Osteocyte (in vitro differentiated cells): ENCODE data around the gene PRX. TPM values are rescaled to one million over a fixed set of nuclear protein-coding genes. Genes with fewer than 3 reads are reported as not detected.
"Not testable (repeated sequence)": the region's sequence is repeated elsewhere in the genome, so short reads cannot be mapped to it uniquely, and the experiment has no call there.

Experiments used
- DNase-seq: peaks from one replicate; pipeline ENCODE4 v3.0.0; 2021; ENCODE audit warnings: mixed read lengths; ENCODE audit not compliant: unreplicated experiment; ENCODE audit errors: extremely low spot score
- H3K27ac Mint-ChIP-seq: one replicate; pipeline ENCODE4 v1.8.0; 2021; ENCODE audit warnings: mild to moderate bottlenecking, mixed read lengths; ENCODE audit not compliant: unreplicated experiment
- H3K27me3 Mint-ChIP-seq: one replicate; pipeline ENCODE4 v1.8.0; 2021; ENCODE audit warnings: mixed read lengths; ENCODE audit not compliant: unreplicated experiment
- H3K36me3 Mint-ChIP-seq: one replicate; pipeline ENCODE4 v1.8.0; 2021; ENCODE audit warnings: mixed read lengths; ENCODE audit not compliant: unreplicated experiment
- H3K4me1 Mint-ChIP-seq: one replicate; pipeline ENCODE4 v1.8.0; 2021; ENCODE audit warnings: mixed read lengths; ENCODE audit not compliant: unreplicated experiment
- H3K4me3 Mint-ChIP-seq: one replicate; pipeline ENCODE4 v1.8.0; 2021; ENCODE audit warnings: mild to moderate bottlenecking, moderate library complexity, mixed read lengths; ENCODE audit not compliant: unreplicated experiment
- H3K9me3 Mint-ChIP-seq: one replicate; pipeline ENCODE4 v1.8.0; 2021; ENCODE audit warnings: mixed read lengths; ENCODE audit not compliant: unreplicated experiment
- total RNA-seq: library from RNA; stranded (reverse); gene quantifications from 2 replicates; pipeline ENCODE4 v1.2.1, GENCODE V29; 2021
- TF ChIP-seq, protein P1 (sequence below): fragments of 200-600 bp; sonication (generic); IDR thresholded peaks from 2 replicates; pipeline ENCODE4 v1.5.0; 2021; ENCODE audit warnings: antibody characterized with exemption, mild to moderate bottlenecking, moderate library complexity

Gene PRX
- total RNA-seq, 1 donor from 2014 or later: 5.0 TPM

DNA sequence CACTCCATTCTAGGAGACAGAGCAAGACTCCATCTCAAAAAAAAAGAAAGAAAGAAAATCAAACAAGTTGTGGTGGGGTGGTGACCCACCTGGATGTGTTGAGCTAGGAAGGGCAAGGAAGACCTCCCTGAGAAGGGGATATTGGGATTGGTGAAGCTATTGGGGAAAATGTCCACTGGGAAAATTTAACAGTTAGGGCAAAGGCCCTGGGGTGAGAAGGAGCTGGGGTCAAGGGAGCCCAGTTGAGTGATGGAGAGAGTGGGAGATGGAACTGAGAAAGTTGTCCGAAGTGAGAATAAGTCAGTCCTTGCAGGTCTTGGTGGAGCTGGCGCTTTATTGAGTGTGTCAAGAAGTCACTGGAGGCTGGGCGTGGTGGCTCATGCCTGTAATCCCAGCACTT lies 25.1 kb upstream of the PRX start:
- Mint-ChIP-seq H3K27me3 (no peaks in the 10 kb centered on the region), H3K36me3 (peaks cover 10% of the 10 kb centered on the region), H3K9me3 (no peaks in the 10 kb centered on the region), H3K4me1 (peaks cover 22% of the 10 kb centered on the region), H3K4me3 (no peak overlapping the region), H3K27ac (no peak overlapping the region)
- TF ChIP-seq, protein P1, sequence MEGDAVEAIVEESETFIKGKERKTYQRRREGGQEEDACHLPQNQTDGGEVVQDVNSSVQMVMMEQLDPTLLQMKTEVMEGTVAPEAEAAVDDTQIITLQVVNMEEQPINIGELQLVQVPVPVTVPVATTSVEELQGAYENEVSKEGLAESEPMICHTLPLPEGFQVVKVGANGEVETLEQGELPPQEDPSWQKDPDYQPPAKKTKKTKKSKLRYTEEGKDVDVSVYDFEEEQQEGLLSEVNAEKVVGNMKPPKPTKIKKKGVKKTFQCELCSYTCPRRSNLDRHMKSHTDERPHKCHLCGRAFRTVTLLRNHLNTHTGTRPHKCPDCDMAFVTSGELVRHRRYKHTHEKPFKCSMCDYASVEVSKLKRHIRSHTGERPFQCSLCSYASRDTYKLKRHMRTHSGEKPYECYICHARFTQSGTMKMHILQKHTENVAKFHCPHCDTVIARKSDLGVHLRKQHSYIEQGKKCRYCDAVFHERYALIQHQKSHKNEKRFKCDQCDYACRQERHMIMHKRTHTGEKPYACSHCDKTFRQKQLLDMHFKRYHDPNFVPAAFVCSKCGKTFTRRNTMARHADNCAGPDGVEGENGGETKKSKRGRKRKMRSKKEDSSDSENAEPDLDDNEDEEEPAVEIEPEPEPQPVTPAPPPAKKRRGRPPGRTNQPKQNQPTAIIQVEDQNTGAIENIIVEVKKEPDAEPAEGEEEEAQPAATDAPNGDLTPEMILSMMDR: no peak
- no peak for DNase-seq

DNA sequence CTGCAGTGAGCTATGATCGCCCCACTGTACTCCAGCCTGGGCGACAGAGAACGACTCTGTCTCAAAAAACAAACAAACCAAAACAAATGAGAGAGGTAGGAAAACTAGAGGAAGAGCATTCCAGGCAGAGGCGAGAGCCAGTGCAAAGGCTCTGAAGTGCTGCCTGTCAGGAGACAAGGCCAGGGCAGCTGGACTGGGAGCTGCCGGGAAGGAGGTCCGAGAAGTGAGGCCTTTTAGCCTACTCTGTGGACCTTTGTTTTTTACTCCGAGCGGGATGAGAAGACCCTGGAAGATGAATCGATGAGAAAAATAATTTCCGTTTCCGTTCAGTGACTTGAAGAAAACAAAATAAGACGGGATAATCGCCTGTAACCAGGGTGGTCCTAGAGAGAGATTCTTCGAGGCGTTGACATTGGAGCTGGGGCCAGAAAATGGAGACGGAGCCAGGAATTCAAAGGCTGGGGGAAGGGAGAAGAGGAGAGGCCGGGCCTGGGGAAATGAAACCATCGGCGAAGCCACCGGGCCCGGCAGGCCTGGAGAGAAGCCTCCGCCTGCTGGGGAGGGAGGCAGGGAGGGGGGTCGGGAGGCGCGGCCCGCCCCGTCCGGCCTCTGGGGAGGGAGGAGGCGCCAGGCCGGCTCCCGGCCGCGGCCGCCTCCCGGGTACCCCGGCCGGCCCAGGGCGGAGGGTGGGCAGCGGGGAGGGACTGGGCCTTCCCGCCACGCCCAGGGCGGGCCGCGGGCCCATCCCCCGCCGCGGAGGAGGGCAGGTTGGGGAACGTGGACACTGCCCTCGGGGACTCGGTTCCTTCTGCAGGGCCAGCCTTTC lies 20.4 kb upstream of the PRX start:
- H3K9me3 Mint-ChIP-seq: no peaks in the 10 kb centered on the region
- H3K4me1 Mint-ChIP-seq: peaks cover 22% of the 10 kb centered on the region
- H3K4me3 Mint-ChIP-seq: peak overlapping the region; percentile 83
- TF ChIP-seq, protein P1: no peak
- H3K36me3 Mint-ChIP-seq: peaks cover 2% of the 10 kb centered on the region
- no peaks in the 10 kb centered on the region for H3K27me3 Mint-ChIP-seq
- DNase-seq: peak; percentile 95
- H3K27ac Mint-ChIP-seq: peak overlapping the region; percentile 100

DNA sequence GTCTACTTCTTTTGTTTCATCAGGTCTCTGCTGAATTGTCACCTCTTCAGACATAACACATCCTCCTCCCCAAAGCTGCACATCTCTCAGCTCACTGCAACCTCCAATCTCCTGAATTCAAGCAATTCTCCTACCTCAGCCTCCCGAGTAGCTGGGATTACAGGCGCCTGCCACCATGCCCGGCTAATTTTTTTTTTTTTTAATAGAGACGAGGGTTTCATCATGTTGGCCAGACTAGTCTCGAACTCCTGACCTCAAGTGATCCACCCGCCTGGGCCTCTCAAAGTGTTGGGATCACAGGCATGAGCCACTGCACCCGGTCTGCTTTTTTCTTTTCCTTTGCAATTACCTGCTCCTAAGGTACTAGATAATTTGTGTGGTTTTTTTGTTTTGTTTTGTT lies 19.6 kb upstream of the PRX start:
- H3K9me3 Mint-ChIP-seq, H3K36me3 Mint-ChIP-seq, DNase-seq, H3K27me3 Mint-ChIP-seq: not testable (repeated sequence)
- H3K4me3 Mint-ChIP-seq: peak overlapping the region; percentile 83
- peak overlapping the region; percentile 100 for H3K27ac Mint-ChIP-seq
- H3K4me1 Mint-ChIP-seq: peaks cover 22% of the 10 kb centered on the region

DNA sequence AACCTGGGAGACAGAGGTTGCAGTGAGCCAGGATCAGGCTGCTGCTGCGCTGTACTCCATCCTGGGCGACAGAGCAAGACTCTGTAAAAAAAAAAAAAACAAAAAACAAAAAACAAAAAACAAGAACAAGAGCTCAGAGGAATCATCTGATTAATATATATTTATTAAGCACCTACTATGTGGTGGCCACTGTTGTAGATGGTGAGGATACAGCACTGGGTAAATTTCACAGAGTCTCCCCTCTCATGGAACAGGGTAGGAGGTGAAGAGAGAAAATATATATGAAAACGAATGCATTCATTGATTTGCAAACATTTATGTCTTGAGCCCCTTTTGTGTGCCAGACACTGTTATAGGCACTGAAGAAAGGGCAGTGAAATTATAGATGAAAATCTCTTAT lies 18.5 kb upstream of the PRX start:
- Mint-ChIP-seq H3K9me3 (no peaks in the 10 kb centered on the region), H3K27me3 (no peaks in the 10 kb centered on the region), H3K36me3 (no peaks in the 10 kb centered on the region), H3K4me1 (peaks cover 24% of the 10 kb centered on the region), H3K27ac (peak overlapping the region; percentile 41), H3K4me3 (no peak overlapping the region)
- DNase-seq: no peak
- TF ChIP-seq, protein P1: no peak

DNA sequence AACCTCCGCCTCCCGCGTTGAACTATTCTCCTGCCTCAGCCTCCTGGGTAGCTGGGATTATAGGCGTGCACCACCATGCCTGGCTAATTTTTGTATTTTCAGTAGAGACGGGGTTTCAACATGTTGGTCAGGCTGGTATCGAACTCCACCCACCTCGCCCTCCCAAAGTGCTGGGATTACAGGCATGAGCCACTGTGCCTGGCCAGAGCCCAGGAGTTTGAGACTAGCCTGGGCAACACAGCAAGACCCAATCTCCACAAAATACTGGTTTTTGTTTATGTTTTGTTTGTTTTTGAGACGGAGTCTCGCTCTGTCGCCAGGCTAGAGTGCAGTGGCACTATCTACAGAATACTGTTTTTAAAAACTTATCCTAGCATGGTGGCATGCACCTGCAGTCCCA lies 17.1 kb upstream of the PRX start:
- peaks cover 28% of the 10 kb centered on the region for H3K4me1 Mint-ChIP-seq
- H3K27me3 Mint-ChIP-seq, DNase-seq, H3K36me3 Mint-ChIP-seq, H3K9me3 Mint-ChIP-seq, H3K4me3 Mint-ChIP-seq, H3K27ac Mint-ChIP-seq: not testable (repeated sequence)

DNA sequence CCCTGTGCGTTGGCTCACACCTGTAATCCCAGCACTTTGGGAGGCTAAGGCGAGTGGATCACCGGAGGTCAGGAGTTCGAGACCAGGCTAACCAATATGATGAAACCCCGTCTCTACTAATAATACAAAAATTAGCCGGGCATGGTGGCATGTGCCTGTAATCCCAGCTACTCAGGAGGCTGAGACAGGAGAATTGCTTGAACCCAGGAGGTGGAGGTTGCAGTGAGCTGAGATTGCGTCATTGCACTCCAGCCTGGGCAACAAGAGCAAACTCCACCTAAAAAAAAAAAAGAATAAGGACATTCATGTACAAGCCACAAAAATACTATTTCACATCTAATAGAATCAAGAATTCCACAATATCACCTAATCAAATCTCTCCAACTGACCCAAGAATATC lies 15.0 kb upstream of the PRX start:
- H3K4me1 Mint-ChIP-seq: peaks cover 26% of the 10 kb centered on the region
- not testable (repeated sequence) for H3K27ac Mint-ChIP-seq, H3K9me3 Mint-ChIP-seq, H3K36me3 Mint-ChIP-seq, H3K27me3 Mint-ChIP-seq, H3K4me3 Mint-ChIP-seq, DNase-seq
